HepG2 (cell line): Measurements from ENCODE around the gene RNASE13. TPM values are rescaled to one million over a fixed set of nuclear protein-coding genes. Genes with fewer than 3 reads are reported as not detected.

Source experiments
- ATF7 ChIP-seq, 2 experiments: fragments of 450-650 bp in 1 of 2; sonication (generic) in 1 of 2; formaldehyde crosslinking in 1 of 2; IDR thresholded peaks; 2 replicates each; pipeline versions ENCODE4 v1.4.0 to v1.6.1; 2016 to 2020; ENCODE audit warnings: antibody characterized with exemption in 1 of 2, mild to moderate bottlenecking in 1 of 2, missing genetic modification reagents in 1 of 2
- CCAR2 ChIP-seq: fragments of 200-400 bp; formaldehyde crosslinking; optimal IDR thresholded peaks from 2 replicates; pipeline ENCODE3; 2018; ENCODE audit warnings: low read depth, mild to moderate bottlenecking, low read length, moderate library complexity
- HNRNPLL ChIP-seq: fragments of 200-400 bp; formaldehyde crosslinking; IDR thresholded peaks from 2 replicates; pipeline ENCODE4 v1.6.1; 2017; ENCODE audit warnings: mild to moderate bottlenecking, low read depth, low read length; ENCODE audit not compliant: poor library complexity, severe bottlenecking
- KAT8 ChIP-seq: IDR thresholded peaks from 2 replicates; pipeline ENCODE4 v1.6.1; 2016; ENCODE audit warnings: missing genetic modification reagents, missing compliant biosample characterization
- MYC ChIP-seq: sonication (generic); formaldehyde crosslinking; IDR thresholded peaks from 2 replicates; pipeline ENCODE4 v1.9.0; 2021; ENCODE audit warnings: missing genetic modification reagents, borderline replicate concordance
- NCOA1 ChIP-seq: sonication (generic); formaldehyde crosslinking; IDR thresholded peaks from 2 replicates; pipeline ENCODE4 v1.9.0; 2021; ENCODE audit warnings: missing genetic modification reagents
- SOX6 ChIP-seq, 2 experiments: fragments of 450-650 bp in 1 of 2; sonication (generic) in 1 of 2; formaldehyde crosslinking in 1 of 2; IDR thresholded peaks; 2 replicates each; pipeline versions ENCODE4 v1.4.0 to v1.6.1; 2017 to 2020; ENCODE audit warnings: antibody characterized with exemption in 1 of 2, mild to moderate bottlenecking in 1 of 2, missing genetic modification reagents in 1 of 2
- ZNF558 ChIP-seq: sonication (generic); formaldehyde crosslinking; IDR thresholded peaks from 2 replicates; pipeline ENCODE4 v1.9.0; 2022; ENCODE audit warnings: mild to moderate bottlenecking, missing genetic modification reagents, borderline replicate concordance
- polyA plus RNA-seq, 8 experiments: library from polyadenylated mRNA; depleted of rRNA in 3 of 8; stranded (reverse) in 7 of 8; unstranded in 1 of 8; fragments of >200 nt; fragmentation: Illumina TruSeq in 4 of 8; extraction: Trizol in 4 of 8; gene quantifications; 2 replicates each; pipeline versions ENCODE4 v1.2.1 to v1.2.3, GENCODE V29; 2011 to 2016; ENCODE audit warnings: low read depth in 4 of 8, missing spikeins in 1 of 8, mixed read lengths in 1 of 8; ENCODE audit not compliant: insufficient read depth in 1 of 8
- total RNA-seq, 5 experiments: library from RNA; depleted of rRNA; stranded (reverse); fragments of >200 nt; fragmentation: Illumina TruSeq; extraction: Trizol; gene quantifications; 2 replicates each; pipeline ENCODE4 v1.2.3, GENCODE V29; 2016; ENCODE audit warnings: low read depth in 1 of 5
- TF ChIP-seq, protein P1 (sequence below): sonication (generic); formaldehyde crosslinking; IDR thresholded peaks from 2 replicates; pipeline ENCODE4 v1.4.0; 2020; ENCODE audit warnings: missing genetic modification reagents
- TF ChIP-seq, protein P2 (sequence below), 2 experiments: IDR thresholded peaks; 2 replicates each; pipeline ENCODE4 v1.6.1; 2011 to 2012; ENCODE audit warnings: low read length in 2 of 2, borderline replicate concordance in 1 of 2, low read depth in 1 of 2, mild to moderate bottlenecking in 1 of 2, moderate library complexity in 1 of 2
- TF ChIP-seq, protein P3 (sequence below): sonication (generic); formaldehyde crosslinking; IDR thresholded peaks from 2 replicates; pipeline ENCODE4 v1.5.0; 2020; ENCODE audit warnings: missing genetic modification reagents, mild to moderate bottlenecking, borderline replicate concordance
- TF ChIP-seq, protein P4 (sequence below): conservative IDR thresholded peaks from 2 replicates; pipeline ENCODE4 v1.6.1; 2018; ENCODE audit warnings: missing genetic modification reagents
- TF ChIP-seq, protein P5 (sequence below): IDR thresholded peaks from 2 replicates; pipeline ENCODE4 v1.6.1; 2012; ENCODE audit warnings: inconsistent platforms
- TF ChIP-seq, protein P6 (sequence below): sonication (generic); formaldehyde crosslinking; IDR thresholded peaks from 2 replicates; pipeline ENCODE4 v1.8.0; 2022; ENCODE audit warnings: missing genetic modification reagents, mild to moderate bottlenecking, borderline replicate concordance

The RNASE13 gene
- total and polyA plus RNA-seq, 2 of the 13 experiments (the other 11 are each of a cell fraction or from before 2014, with no cell fraction given): 1.0 TPM; not detected in 1

DNA sequence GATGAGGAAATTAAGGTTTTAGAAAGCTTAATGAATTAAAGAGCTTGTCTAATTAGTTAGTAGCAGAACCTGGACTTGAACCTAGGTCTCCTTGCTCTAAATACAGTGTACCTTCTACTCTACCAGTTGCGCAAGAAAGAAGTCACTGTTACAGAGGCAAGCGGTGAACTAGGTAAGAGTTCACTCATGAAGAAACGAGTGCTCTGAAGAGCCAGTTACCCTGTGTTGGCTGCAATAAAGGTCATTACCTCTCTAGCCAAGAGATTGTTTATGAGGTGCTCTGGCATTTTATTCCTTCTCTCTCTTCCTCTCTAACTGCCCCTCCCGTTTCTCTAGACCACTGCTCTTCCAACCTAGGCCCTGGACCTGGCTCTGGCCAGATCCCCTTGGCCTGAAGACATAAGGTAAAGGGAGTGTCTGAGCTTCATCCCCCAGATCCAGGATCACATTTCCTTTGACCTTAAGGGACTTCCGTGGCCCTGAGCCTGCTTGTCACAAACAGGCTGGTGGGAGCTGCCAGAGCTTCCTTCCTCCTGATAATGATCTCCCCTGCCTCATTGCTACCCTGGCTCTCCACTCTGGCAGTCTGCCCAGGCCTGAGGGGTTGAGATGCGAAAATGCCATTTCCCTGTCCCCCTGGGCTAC lies 9.5 kb upstream of the RNASE13 start (continued):
- TF ChIP-seq, protein P1, sequence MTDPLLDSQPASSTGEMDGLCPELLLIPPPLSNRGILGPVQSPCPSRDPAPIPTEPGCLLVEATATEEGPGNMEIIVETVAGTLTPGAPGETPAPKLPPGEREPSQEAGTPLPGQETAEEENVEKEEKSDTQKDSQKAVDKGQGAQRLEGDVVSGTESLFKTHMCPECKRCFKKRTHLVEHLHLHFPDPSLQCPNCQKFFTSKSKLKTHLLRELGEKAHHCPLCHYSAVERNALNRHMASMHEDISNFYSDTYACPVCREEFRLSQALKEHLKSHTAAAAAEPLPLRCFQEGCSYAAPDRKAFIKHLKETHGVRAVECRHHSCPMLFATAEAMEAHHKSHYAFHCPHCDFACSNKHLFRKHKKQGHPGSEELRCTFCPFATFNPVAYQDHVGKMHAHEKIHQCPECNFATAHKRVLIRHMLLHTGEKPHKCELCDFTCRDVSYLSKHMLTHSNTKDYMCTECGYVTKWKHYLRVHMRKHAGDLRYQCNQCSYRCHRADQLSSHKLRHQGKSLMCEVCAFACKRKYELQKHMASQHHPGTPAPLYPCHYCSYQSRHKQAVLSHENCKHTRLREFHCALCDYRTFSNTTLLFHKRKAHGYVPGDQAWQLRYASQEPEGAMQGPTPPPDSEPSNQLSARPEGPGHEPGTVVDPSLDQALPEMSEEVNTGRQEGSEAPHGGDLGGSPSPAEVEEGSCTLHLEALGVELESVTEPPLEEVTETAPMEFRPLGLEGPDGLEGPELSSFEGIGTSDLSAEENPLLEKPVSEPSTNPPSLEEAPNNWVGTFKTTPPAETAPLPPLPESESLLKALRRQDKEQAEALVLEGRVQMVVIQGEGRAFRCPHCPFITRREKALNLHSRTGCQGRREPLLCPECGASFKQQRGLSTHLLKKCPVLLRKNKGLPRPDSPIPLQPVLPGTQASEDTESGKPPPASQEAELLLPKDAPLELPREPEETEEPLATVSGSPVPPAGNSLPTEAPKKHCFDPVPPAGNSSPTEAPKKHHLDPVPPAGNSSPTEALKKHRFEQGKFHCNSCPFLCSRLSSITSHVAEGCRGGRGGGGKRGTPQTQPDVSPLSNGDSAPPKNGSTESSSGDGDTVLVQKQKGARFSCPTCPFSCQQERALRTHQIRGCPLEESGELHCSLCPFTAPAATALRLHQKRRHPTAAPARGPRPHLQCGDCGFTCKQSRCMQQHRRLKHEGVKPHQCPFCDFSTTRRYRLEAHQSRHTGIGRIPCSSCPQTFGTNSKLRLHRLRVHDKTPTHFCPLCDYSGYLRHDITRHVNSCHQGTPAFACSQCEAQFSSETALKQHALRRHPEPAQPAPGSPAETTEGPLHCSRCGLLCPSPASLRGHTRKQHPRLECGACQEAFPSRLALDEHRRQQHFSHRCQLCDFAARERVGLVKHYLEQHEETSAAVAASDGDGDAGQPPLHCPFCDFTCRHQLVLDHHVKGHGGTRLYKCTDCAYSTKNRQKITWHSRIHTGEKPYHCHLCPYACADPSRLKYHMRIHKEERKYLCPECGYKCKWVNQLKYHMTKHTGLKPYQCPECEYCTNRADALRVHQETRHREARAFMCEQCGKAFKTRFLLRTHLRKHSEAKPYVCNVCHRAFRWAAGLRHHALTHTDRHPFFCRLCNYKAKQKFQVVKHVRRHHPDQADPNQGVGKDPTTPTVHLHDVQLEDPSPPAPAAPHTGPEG (CRISPR knock-in tag): no peak
- TF ChIP-seq HNRNPLL: no peak
- no peak for TF ChIP-seq ZNF558
- no peak for TF ChIP-seq CCAR2
- no peak for TF ChIP-seq SOX6 (IDR thresholded peaks at IDR 0.05)
- peak; percentile 55; the same call in 1 of the 2 replicates for TF ChIP-seq SOX6 (CRISPR knock-in tag; IDR thresholded peaks at IDR 0.05)
- TF ChIP-seq, protein P2, sequence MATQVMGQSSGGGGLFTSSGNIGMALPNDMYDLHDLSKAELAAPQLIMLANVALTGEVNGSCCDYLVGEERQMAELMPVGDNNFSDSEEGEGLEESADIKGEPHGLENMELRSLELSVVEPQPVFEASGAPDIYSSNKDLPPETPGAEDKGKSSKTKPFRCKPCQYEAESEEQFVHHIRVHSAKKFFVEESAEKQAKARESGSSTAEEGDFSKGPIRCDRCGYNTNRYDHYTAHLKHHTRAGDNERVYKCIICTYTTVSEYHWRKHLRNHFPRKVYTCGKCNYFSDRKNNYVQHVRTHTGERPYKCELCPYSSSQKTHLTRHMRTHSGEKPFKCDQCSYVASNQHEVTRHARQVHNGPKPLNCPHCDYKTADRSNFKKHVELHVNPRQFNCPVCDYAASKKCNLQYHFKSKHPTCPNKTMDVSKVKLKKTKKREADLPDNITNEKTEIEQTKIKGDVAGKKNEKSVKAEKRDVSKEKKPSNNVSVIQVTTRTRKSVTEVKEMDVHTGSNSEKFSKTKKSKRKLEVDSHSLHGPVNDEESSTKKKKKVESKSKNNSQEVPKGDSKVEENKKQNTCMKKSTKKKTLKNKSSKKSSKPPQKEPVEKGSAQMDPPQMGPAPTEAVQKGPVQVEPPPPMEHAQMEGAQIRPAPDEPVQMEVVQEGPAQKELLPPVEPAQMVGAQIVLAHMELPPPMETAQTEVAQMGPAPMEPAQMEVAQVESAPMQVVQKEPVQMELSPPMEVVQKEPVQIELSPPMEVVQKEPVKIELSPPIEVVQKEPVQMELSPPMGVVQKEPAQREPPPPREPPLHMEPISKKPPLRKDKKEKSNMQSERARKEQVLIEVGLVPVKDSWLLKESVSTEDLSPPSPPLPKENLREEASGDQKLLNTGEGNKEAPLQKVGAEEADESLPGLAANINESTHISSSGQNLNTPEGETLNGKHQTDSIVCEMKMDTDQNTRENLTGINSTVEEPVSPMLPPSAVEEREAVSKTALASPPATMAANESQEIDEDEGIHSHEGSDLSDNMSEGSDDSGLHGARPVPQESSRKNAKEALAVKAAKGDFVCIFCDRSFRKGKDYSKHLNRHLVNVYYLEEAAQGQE (IDR thresholded peaks at IDR 0.05; ENCODE audit: borderline replicate concordance in 1 of 2, low read depth in 1 of 2, low read length in 2 of 2): no peak
- TF ChIP-seq ATF7 (IDR thresholded peaks at IDR 0.05): no peak
- TF ChIP-seq ATF7 (CRISPR knock-in tag; IDR thresholded peaks at IDR 0.05): no peak
- TF ChIP-seq, protein P3, sequence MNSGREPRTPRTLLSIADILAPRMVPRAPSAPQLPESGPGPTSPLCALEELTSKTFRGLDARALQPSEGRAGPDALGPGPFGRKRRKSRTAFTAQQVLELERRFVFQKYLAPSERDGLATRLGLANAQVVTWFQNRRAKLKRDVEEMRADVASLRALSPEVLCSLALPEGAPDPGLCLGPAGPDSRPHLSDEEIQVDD (CRISPR knock-in tag): no peak
- TF ChIP-seq, protein P4, sequence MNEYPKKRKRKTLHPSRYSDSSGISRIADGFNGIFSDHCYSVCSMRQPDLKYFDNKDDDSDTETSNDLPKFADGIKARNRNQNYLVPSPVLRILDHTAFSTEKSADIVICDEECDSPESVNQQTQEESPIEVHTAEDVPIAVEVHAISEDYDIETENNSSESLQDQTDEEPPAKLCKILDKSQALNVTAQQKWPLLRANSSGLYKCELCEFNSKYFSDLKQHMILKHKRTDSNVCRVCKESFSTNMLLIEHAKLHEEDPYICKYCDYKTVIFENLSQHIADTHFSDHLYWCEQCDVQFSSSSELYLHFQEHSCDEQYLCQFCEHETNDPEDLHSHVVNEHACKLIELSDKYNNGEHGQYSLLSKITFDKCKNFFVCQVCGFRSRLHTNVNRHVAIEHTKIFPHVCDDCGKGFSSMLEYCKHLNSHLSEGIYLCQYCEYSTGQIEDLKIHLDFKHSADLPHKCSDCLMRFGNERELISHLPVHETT (CRISPR knock-in tag): no peak
- peak; percentile 10 for TF ChIP-seq KAT8 (CRISPR knock-in tag)
- TF ChIP-seq, protein P5, sequence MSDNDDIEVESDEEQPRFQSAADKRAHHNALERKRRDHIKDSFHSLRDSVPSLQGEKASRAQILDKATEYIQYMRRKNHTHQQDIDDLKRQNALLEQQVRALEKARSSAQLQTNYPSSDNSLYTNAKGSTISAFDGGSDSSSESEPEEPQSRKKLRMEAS: no peak
- no peak for TF ChIP-seq NCOA1 (CRISPR knock-in tag)
- TF ChIP-seq, protein P6, sequence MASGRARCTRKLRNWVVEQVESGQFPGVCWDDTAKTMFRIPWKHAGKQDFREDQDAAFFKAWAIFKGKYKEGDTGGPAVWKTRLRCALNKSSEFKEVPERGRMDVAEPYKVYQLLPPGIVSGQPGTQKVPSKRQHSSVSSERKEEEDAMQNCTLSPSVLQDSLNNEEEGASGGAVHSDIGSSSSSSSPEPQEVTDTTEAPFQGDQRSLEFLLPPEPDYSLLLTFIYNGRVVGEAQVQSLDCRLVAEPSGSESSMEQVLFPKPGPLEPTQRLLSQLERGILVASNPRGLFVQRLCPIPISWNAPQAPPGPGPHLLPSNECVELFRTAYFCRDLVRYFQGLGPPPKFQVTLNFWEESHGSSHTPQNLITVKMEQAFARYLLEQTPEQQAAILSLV (CRISPR knock-in tag): peak; percentile 67
- no peak for TF ChIP-seq MYC
